HG02571 (cell line): Measurements from ENCODE around the gene LGI2.
"Not testable (repeated sequence)": the region's sequence is repeated elsewhere in the genome, so short reads cannot be mapped to it uniquely, and the experiment has no call there.

ENCODE experiments used
- ATAC-seq: cut with Tn5 transposase; IDR thresholded peaks from one replicate; pipeline ENCODE4 v1.9.1; 2021; ENCODE audit warnings: mild to moderate bottlenecking, moderate library complexity; ENCODE audit not compliant: unreplicated experiment

LGI2 gene

DNA sequence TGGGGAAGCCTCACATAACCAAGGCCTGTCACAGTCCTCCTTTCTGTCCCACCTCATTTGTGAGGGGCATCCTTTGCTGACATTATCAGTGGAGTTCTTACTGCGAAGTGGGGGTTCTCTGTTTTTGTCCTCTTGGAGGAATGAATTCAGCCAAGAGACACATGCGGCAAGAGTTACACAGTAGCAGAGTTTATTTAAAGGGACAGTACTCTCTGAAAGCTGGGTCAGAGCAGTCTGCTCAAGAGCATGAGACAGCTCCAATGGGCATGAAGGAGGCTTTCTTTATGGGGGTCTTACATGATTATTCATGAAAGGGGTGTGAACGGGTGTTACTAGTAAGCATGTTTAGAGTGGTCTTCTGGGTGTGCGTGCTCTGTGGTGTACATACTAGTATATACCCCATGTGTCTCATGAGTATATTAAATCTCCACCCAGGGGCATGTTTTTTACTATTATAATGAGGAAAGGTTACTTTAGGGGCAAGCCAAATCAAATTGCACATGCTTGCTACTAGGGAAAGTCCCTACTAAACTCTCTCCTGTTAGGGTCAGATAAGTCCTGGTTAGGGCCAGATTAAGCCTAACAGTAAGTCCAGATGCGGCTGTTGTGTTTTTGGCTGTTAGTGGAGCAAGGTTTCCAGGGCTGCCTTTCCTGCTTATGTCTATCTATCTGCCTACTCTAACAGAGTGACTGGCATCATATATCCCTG, 19.8 kb upstream of the LGI2 start:
- ATAC-seq = no peak

DNA sequence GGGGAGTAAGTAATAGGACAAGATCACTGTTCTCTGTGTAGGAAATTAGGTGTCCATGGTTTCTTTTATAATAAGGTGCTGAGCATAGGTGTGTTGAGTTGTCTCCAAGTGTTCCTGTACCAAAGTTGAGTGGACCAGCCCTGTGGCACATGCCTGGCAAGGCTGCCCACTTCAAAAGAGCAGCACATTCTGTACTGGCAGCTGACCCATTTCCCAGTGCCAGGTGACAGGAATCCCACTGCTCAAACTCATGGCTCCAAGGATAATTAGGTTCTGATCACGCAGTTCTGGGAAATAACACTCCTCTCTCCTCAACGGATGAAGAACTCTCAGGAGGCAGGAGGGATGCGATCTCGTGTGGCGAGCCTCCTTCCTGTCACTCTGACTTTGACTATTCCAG, 12.8 kb upstream of the LGI2 start:
- no peak for ATAC-seq

DNA sequence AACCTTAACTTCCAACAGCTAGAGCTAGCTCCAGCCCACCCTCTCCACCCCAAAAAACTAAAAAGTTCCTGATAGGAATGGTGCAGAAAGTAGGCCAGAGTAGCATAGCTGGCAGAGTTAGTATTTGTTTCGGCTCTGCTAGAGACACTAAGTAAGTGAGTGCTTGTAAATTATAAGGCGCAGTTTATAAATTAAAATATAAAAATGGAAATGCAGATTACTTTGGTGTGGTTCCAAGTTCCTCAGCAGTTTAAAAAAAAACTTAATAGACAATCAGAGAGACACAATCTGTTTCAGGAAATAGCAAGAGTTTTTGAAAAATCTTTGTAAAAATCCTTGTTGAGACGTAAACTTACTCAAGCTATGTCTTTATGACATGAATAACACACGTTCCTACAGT, 2.8 kb upstream of the LGI2 start:
- no peak for ATAC-seq

DNA sequence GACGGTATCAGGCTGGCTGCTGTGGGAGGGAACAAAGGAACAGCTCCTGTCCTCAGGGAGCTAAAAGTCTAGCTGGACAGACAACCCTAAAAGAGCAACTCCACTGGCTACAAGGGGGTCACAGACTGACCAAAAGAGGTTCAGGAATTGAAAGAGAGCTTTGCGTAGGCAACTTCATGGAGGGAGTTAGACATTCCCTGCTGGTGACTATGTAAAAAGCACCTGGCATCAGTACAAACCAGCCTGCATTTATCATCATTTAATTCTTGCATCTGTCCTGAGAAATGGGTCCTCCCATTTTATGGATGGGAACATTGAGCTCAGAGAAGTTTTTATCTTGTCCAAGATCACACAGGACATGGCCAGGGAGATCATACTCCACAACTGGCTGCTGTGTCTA, 1.4 kb upstream of the LGI2 start:
- no peak for ATAC-seq

DNA sequence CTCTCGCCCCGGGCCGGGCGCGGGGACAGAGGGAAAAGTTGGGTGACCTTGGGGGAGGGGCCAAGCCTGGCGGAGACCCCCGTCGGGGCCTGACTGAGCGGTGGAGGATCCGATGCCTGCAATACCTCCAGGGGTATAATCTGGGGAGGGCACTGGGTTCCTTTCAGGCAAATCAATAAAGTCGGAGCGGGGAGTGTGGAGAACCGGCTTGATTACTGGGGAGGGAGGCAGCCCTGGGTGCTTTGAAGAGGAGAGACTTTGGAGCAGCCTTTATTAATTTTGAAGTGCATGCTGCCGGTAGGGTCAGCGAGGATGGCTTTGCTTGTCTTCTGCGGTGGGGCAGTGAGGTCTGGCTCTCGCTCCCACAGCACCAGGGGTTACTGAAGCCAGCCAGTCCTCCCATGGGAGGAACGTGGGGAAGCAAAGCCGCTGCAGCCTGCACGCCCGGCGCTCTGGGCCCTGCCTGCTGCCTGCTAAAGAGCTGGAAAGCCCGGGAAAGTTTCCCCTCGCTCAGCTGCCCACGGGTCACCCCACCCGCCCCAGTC, 403 bp upstream of the LGI2 start:
- ATAC-seq = no peak

DNA sequence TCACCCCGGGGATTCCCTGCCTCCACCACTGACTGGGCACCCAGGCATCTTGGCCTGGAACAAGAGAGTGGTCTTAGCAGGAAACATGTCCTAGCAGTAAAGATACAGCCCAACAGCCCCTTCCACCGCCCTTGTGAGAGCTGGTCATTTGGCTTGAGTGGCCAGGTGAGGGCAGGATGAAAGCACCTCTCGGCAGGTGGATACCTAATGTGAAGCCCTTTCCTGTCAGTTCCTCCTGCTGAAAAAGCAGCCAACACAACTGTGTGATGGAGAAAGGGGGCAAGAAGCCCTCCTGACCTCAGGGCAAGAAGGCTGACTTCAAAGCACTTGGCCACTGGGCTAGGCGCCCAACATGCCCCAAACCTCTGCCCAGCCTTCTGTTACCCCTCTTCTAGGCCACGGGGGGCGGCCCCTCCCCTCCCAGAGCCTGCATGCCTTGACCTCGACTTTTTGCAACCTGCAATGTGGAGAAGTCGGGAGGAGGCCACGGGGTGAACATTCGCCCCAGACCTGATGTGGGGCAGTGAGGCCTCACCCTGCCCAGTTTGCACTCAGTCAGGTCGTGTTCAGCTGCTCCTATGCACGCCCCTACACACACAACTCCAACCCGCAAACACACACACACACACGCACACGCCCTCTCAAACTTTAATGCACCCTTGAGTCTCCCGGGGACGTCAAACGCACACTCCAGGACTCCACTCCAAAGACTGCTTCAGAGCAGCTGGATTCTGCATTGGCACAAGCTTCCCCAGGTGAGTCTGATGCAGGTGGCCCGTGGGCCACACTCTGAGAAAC, 1.1 kb downstream of the LGI2 start:
- no peak for ATAC-seq

DNA sequence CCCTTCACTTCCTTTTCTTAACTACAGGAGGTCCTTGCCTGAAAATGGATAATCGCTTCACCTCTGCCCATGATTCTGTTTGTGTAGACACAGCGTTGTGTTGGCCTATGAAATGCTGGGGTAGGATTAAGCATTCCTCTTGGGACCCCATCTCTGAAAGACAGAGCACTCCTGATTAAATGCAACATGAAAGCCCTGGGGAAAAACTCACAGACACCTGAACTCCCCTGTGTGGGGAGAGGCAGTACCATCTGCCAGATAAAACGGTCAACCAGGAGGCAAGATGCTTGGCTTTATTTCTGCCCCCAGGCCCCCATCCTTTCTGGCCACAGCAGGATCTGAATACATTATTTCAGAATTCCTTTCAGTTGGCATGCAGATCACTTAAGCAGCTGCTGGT, 1.9 kb downstream of the LGI2 start:
- no peak for ATAC-seq

DNA sequence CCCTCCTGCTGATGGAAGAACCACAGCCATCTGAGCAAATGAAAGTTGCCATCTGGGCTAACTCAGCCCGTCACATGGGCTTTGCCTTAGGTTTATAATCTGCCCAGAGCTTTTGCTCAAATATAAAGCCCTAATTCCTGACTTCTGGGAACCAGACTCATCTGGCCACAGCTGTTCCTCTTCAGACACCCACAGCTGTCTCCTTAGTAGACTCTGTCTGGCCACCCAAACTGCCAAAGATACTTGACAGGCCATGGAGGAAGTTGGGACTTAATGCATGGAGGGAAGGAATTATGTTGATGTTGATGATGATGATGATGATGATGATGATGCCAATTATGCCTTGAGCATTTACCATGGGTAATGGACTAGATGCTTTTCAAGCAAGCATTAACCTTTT, 8.0 kb downstream of the LGI2 start:
- ATAC-seq = no peak

DNA sequence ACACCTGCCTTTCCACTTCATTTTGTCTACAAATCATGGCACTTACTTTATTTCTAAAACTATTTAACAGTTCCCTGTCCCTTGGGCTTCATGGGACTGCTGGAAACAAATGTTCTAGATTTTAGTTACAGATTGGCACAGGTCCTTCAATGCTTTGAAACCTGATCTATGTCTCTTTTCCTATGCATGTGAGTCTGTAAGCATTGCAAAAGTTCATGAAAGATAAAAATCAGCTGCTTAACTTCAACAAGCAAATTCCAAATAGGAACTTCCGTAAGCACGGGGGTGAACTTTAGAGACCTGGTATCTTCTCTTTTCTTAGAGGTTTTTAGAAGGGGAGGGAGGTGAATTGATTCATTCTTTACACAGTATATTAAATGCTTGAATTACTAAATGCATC, 9.5 kb downstream of the LGI2 start:
- no peak for ATAC-seq

DNA sequence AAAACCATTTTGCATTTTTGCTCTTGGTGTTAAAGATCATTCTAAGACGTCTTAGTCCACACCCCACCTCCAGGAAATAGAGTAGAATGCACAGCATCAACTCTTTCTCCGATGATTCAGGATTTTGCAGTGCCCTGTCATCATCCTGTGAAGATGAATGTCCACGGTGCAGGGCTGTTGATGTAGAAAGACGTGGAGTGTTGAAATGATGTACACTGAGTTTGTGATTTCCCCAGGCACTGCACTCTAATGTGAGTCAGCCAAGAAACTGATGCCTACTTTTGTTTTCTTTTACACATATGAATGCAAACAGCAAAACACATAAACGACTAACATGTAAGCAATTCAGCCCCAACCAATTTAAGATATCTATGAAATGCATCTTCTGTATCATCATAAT, 10.5 kb downstream of the LGI2 start:
- ATAC-seq = no peak

DNA sequence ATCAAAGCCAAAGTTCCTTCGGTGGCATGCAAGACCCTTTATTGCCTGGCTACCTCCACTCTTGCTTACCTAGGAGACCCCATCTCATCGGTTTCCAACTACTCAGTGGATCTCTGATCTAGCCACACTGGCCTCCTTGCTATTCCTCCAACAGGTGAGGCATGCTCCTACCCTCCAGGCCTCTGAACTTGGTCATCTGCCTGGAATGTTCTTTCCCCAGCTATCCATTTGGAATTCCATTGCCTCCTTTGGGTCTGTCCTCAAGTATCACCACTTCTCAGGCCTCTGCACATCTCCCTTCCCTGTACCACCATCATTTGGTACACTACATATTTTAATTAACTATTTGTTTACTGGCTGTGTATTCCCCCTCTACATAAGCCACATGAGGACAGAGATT, 11.2 kb downstream of the LGI2 start:
- ATAC-seq = no peak

DNA sequence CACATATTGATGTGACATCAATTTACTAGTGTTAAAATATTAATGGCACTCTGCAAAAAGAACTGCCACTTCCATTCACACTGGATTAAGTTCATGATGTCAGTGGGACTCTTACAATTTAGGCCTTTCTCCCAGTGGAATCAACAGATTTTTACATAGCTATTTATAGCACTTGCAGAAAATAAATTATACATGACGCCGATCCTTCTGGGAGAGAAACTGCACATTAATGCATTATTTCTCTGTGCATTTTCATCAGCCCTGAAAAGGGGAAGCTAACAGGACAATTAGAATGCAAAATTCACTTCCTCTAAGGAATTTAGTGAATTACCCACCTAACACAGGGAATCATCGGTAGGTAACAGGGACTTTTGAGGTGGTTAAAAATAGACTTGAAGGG, 15.7 kb downstream of the LGI2 start:
- ATAC-seq = no peak

DNA sequence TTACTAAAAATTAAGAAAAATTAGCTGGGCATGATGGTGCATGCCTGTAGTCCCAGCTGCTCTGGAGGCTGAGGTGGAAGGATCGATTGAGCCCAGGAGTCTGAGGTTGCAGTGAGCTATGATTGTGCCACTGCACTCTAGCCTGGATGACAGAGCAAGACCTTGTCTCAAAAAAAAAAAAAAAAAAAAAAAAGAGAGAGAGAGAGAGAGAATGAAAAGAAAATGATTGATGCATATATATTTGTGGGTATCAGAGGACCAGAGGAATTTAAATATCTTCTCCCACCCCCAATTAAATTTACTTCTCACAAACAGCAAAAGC, 16.1 kb downstream of the LGI2 start:
- ATAC-seq = not testable (repeated sequence)

DNA sequence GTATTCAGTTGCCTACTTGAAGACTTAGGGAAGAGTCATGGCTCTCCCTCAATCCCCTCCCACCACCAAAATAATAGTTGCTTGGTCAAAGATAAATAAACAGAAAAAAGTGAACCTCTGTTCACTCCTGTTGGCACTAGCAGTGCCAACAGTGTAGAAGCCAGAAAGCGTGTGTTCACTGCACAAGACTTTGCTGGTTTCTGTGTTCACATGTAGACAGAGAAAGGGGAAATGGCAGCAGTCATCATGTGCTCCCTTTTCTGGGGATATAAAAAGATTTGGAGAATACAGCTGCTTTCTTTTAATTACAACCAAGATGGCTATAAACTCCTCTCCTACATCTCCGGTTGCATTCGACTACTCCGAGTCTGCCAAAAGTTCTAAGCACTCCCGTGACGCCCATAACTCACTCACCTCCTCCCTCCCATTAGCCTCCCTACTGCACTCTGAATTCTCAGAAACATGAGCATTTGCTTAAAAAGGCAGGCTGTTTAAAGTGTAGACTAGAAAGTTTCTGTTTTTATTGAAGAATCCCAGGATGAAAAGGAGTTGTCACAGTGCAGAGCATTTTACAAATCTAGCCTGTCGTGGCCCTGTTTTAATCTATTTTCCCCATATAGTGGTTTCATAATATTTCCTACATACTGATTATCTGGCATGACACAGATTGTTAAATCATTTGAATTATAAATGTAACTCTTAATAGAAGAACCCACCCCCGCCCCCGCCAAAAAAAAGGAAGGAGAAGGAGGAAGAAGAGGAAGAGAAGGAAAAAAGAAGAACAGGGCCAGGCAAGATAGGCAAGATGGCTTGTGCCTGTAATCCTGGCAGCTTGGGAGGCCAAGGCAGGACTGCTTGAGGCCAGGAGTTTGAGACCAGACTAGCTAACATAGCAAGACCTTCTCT, 16.7 kb downstream of the LGI2 start:
- no peak for ATAC-seq

DNA sequence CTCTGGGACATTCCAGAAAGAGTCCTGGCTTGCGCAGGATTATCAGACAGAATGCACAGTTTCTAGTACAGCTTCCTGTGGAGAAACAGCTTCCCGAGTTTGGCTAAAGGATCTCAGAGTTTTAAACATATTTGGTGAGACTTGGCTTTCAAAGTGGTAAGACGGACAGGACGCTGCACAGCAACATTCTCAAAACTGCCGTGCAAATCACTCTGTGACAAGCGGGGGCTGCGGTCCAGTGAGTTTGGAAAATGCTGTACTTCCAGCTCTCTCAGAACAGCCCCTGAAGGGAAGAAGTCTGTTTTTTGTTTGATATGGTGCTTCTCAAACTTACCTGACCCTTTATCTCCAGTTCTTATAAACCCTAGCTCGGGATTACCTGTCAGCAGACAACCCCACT, 18.1 kb downstream of the LGI2 start:
- no peak for ATAC-seq

DNA sequence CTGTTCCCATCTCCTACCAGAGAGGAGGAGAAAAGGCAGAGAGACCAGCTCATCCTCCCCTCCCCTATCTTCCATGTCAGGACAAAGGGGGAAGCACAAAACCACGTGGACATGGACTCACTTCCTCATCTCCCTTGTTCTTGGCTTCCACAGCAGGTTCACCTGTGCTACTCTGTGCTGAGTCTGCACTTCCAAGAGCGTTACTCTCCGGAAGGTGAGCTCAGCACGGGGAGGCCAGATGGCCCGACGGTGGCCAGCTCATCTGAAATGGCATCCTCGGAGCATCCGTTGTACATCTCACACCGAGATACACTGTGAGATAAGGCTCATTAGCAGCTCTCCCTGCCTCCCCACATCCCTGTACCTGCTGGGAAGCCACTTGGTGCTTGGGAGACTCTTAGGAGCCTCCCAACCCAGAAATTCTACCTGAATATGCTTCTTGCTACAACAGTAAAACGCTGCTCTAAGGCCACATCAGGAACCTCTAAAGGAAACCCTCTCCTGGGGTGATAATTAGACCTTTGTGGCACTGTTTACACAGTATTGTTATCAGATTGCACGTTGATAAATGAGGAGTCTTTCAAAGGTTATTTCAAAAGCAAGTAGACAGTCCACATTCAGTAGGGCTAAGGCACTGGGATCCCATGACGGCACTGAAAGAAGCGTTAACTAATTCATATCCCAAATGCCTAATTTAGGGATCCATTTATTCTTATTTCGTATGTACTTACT, 19.4 kb downstream of the LGI2 start:
- ATAC-seq = no peak

DNA sequence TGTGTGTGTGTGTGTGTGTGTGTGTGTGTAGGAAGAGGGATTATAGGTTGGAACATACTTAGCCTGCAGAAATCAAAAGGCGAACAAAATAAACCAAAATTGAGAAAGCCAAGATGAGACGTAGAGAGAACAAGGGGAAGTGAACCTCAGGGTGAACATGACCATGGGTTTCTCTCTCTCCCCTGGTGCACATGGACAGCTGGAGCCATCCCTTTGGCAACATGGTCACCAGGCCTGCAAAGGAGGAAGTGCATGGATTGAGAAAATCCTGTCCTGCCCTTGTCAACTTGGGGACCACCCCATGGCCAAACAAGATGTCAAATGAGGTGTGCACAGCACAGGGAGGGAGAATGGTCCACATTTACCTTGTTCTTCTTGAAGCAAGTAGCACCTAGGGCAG, 23.1 kb downstream of the LGI2 start:
- ATAC-seq = no peak

DNA sequence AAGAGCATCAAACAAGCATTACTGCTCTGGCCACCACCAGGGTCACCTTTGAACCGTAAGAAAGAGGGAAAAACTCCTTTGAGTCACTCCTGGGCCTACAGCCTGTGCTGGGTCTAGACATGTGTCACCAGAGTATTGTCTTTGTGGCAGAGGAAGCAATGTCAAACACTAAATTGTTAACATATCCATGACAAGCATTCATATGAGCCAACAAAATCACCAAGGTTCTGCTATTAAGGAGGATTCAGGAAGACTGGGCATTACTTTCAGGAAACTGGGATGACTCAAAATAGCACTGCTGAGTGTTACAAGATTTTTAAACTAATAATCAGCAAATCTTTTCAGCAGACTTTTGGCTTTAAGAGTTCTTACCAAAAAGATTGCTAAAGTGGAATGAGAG, 28.1 kb downstream of the LGI2 start:
- no peak for ATAC-seq

DNA sequence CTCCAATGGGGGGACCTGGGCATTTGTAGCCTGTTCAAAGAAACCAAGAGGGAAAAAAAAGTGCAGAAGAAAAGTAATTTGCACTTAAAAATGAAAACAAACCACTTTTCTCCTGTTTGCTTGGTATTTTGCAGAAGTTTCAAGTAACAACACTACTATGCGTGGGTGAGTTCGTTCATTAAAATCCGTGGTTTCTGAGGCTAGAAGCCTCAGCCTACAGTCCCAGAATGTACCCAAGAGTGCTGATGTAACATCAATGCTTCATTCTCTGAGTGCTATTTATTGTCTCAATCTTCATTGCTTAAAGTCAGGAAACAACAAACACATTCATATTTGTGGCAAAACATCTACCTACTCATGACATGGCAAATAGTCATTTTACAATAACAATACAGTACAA, 29.2 kb downstream of the LGI2 start:
- ATAC-seq = no peak

DNA sequence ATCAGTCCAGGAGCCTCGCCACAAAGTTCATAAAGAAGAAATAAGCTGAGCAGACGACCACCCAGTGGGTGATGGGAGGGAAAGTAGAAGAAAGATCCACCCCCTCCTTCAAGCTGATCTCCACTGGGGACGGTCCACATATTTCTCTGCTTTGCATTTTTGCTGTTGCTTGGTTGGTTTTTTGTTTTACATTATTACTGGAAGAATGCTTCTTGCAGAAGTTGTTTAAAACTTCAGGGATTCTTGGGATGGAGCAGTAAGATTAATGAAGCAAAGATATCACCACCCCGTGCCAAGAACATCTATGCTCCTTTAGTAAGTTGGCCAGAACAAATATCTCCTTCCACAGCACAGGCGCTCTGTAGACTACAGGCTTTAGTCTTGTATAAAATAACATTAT, 30.1 kb downstream of the LGI2 start:
- no peak for ATAC-seq
